Kasumi-1 (cell line): ENCODE results near the gene ATL2.
A peak's percentile ranks its signal among the peaks of the same experiment; 100 is the strongest.
"Not testable (repeated sequence)": the region's sequence is repeated elsewhere in the genome, so short reads cannot be mapped to it uniquely, and the experiment has no call there.

Experiments used
- DNase-seq, 2 experiments: peaks; one replicate each; lab custom pipeline; 2025; lab: John Stamatoyannopoulos, UW

Gene ATL2

GRCh38 chr2:38327580-38327979 lies 49.5 kb downstream of the ATL2 start:
- DNase-seq: no peak

GRCh38 chr2:38323623-38324022 lies 53.5 kb downstream of the ATL2 start:
- no peak for DNase-seq

- DNase-seq: no peak
These were observed 54.7 kb downstream of the ATL2 start for GRCh38 chr2:38322224-38322914.

GRCh38 chr2:38319240-38319639 lies 57.8 kb downstream of the ATL2 start:
- DNase-seq: not testable (repeated sequence)

GRCh38 chr2:38317725-38318124 lies 59.3 kb downstream of the ATL2 start:
- no peak for DNase-seq

- DNase-seq: peak; percentile 41 to 52
These were observed 61.3 kb downstream of the ATL2 start for GRCh38 chr2:38315707-38316333.

GRCh38 chr2:38308821-38309220 lies 68.3 kb downstream of the ATL2 start:
- DNase-seq: no peak

- DNase-seq: no peak
These were observed 74.9 kb downstream of the ATL2 start for GRCh38 chr2:38301969-38302702.

- DNase-seq: no peak
These were observed 75.6 kb downstream of the ATL2 start for GRCh38 chr2:38301340-38301968.

GRCh38 chr2:38298539-38298938 lies 78.5 kb downstream of the ATL2 start:
- DNase-seq: no peak

- DNase-seq: no peak
These were observed 80.8 kb downstream of the ATL2 start for GRCh38 chr2:38296197-38296780.

- DNase-seq: no peak
These were observed 82.5 kb downstream of the ATL2 start for GRCh38 chr2:38294597-38294996.

- DNase-seq: no peak
These were observed 83.8 kb downstream of the ATL2 start for GRCh38 chr2:38293152-38293865.

GRCh38 chr2:38290332-38290731 lies 86.7 kb downstream of the ATL2 start:
- no peak for DNase-seq

GRCh38 chr2:38284971-38285370 lies 92.1 kb downstream of the ATL2 start:
- DNase-seq: no peak

- no peak for DNase-seq
These were observed 95.9 kb downstream of the ATL2 start for GRCh38 chr2:38281095-38281742.

GRCh38 chr2:38279201-38279600 lies 97.9 kb downstream of the ATL2 start:
- DNase-seq: no peak

- not testable (repeated sequence) for DNase-seq
These were observed 99.0 kb downstream of the ATL2 start for GRCh38 chr2:38278117-38278438.

GRCh38 chr2:38277245-38278116 lies 99.6 kb downstream of the ATL2 start:
- DNase-seq: no peak
